HEK293 (cell line): ENCODE measurements around the gene FOXK2.

Experiments used
- CTCF ChIA-PET: fragments of 350-600 bp; formaldehyde crosslinking; extraction: SDS; loops from one replicate; lab custom pipeline; 2021; ENCODE audit warnings: antibody characterized with exemption; lab: Yijun Ruan, JAX
- POLR2A ChIA-PET: fragments of 300-600 bp; formaldehyde crosslinking; extraction: SDS; loops from one replicate; lab custom pipeline; 2020; ENCODE audit warnings: antibody characterized with exemption, inconsistent platforms; lab: Yijun Ruan, JAX
- H3K27ac ChIP-seq: fragments of 200-500 bp; sonication (Bioruptor generic); 2 replicates; pipeline ENCODE4 v1.5.1; 2014; ENCODE audit warnings: low read depth, low read length, control low read depth, inconsistent platforms; ENCODE audit errors: extremely low read depth
- H3K36me3 ChIP-seq, 2 experiments: fragments of 200-500 bp in 1 of 2; sonication (Bioruptor generic) in 1 of 2; 1 replicate in 1 of 2; 2 replicates in 1 of 2; pipeline ENCODE4 v1.5.1; 2014 to 2017; ENCODE audit warnings: inconsistent platforms in 2 of 2, low read length in 2 of 2; ENCODE audit not compliant: control insufficient read depth in 2 of 2, insufficient read depth in 1 of 2
- H3K4me1 ChIP-seq: fragments of 200-500 bp; sonication (Bioruptor generic); 2 replicates; pipeline ENCODE4 v1.5.1; 2014; ENCODE audit warnings: mild to moderate bottlenecking, low read length, inconsistent platforms; ENCODE audit not compliant: control insufficient read depth, insufficient read depth
- H3K4me3 ChIP-seq: 2 replicates; pipeline ENCODE4 v1.5.1; 2011; ENCODE audit warnings: low read depth, mild to moderate bottlenecking, control low read depth, low read length, moderate library complexity
- H3K9me3 ChIP-seq: fragments of 200-500 bp; sonication (Bioruptor generic); 2 replicates; pipeline ENCODE4 v1.5.1; 2014; ENCODE audit warnings: low read depth, low read length, inconsistent platforms; ENCODE audit not compliant: control insufficient read depth, insufficient read depth
- ELK4 ChIP-seq: IDR thresholded peaks from 2 replicates; pipeline ENCODE4 v1.6.1; 2011; ENCODE audit warnings: mild to moderate bottlenecking, low read depth, low read length, borderline replicate concordance
- KLF8 ChIP-seq: fragments of 450-650 bp; formaldehyde crosslinking; IDR thresholded peaks from 2 replicates; pipeline ENCODE4 v1.5.1; 2016; ENCODE audit warnings: missing biosample characterization, missing genetic modification characterization
- MZF1 ChIP-seq: fragments of 450-650 bp; formaldehyde crosslinking; IDR thresholded peaks from 2 replicates; pipeline ENCODE4 v1.5.1; 2017; ENCODE audit warnings: missing biosample characterization, missing genetic modification characterization, borderline replicate concordance
- PRDM4 ChIP-seq: fragments of 450-650 bp; formaldehyde crosslinking; IDR thresholded peaks from 2 replicates; pipeline ENCODE4 v1.5.1; 2017; ENCODE audit warnings: missing biosample characterization, missing genetic modification characterization
- ZBTB17 ChIP-seq: fragments of 450-650 bp; formaldehyde crosslinking; IDR thresholded peaks from 2 replicates; pipeline ENCODE4 v1.5.1; 2016; ENCODE audit warnings: missing biosample characterization, missing genetic modification characterization
- ZNF138 ChIP-seq: fragments of 450-650 bp; formaldehyde crosslinking; IDR thresholded peaks from 2 replicates; pipeline ENCODE4 v1.5.1; 2016; ENCODE audit warnings: missing biosample characterization, missing genetic modification characterization, borderline replicate concordance
- ZNF175 ChIP-seq: fragments of 450-650 bp; formaldehyde crosslinking; IDR thresholded peaks from 2 replicates; pipeline ENCODE4 v1.5.1; 2016; ENCODE audit warnings: missing biosample characterization, missing genetic modification characterization
- ZNF184 ChIP-seq: fragments of 450-650 bp; IDR thresholded peaks from 2 replicates; pipeline ENCODE4 v1.5.1; 2018; ENCODE audit warnings: missing biosample characterization, mild to moderate bottlenecking, missing genetic modification characterization
- ZNF335 ChIP-seq: fragments of 450-650 bp; formaldehyde crosslinking; conservative IDR thresholded peaks from 2 replicates; pipeline ENCODE4 v1.5.1; 2016; ENCODE audit warnings: missing biosample characterization, missing genetic modification characterization
- ZNF341 ChIP-seq: fragments of 450-650 bp; formaldehyde crosslinking; IDR thresholded peaks from 2 replicates; pipeline ENCODE4; 2016; ENCODE audit warnings: low read depth, missing biosample characterization, missing genetic modification characterization
- ZNF354C ChIP-seq: fragments of 450-650 bp; formaldehyde crosslinking; IDR thresholded peaks from 2 replicates; pipeline ENCODE4 v1.5.1; 2016; ENCODE audit warnings: missing biosample characterization, missing genetic modification characterization, low read depth, borderline replicate concordance
- ZNF423 ChIP-seq: fragments of 450-650 bp; formaldehyde crosslinking; IDR thresholded peaks from 2 replicates; pipeline ENCODE4 v1.5.1; 2016; ENCODE audit warnings: missing biosample characterization, missing genetic modification characterization
- ZNF558 ChIP-seq: fragments of 450-650 bp; formaldehyde crosslinking; IDR thresholded peaks from 2 replicates; pipeline ENCODE4 v1.5.1; 2016; ENCODE audit warnings: missing biosample characterization, missing genetic modification characterization
- ZNF768 ChIP-seq: fragments of 450-650 bp; formaldehyde crosslinking; IDR thresholded peaks from 2 replicates; pipeline ENCODE4 v1.5.1; 2018; ENCODE audit warnings: missing biosample characterization, mild to moderate bottlenecking, missing genetic modification characterization

Gene FOXK2

GRCh38 chr17:82608816-82609215 is 89.3 kb downstream of the FOXK2 start (continued):
- TF ChIP-seq ZNF423 (tag by site-specific recombination) (no peak), PRDM4 (tag by site-specific recombination) (no peak), KLF8 (tag by site-specific recombination) (no peak), ZBTB17 (tag by site-specific recombination) (no peak), ZNF354C (no peak), ZNF138 (tag by site-specific recombination) (no peak), ZNF341 (no peak), ELK4 (no peak), ZNF175 (tag by site-specific recombination) (no peak)

- Histone ChIP-seq H3K27ac (no peak overlapping the region), H3K4me1 (no peaks in the 10 kb centered on the region), H3K4me3 (no peak overlapping the region), H3K36me3 (peaks cover 43 to 71% of the 10 kb centered on the region in 2 experiments), H3K9me3 (no peaks in the 10 kb centered on the region; the same call in 1 of the 2 replicates)
- CTCF ChIA-PET: no interaction called here
- TF ChIP-seq MZF1 (tag by site-specific recombination) (no peak), ZNF558 (tag by site-specific recombination) (peak; percentile 99)
- POLR2A ChIA-PET: interaction anchor here (1.1 kb wide), 1 partner anchor 9 kb away, joined by 3 read pairs; no protein-coding TSS in a partner anchor
Measured at GRCh38 chr17:82609655-82610054, 90.1 kb downstream of the FOXK2 start.

GRCh38 chr17:82611140-82612058 is 91.9 kb downstream of the FOXK2 start:
- H3K4me3 ChIP-seq: no peak overlapping the region
- ChIA-PET CTCF (interaction anchor here (0.6 to 1.4 kb wide), 3 partner anchors 89 to 260 kb away, joined by 3 to 6 read pairs (median 5); no protein-coding TSS in a partner anchor), POLR2A (interaction anchor here (0.7 kb wide), 3 partner anchors 16 to 105 kb away, joined by 3 to 5 read pairs (median 4); partner anchors contain the start of gene FN3KRP)
- no peak for TF ChIP-seq ZNF768
- peak; percentile 73 for TF ChIP-seq ZNF335 (tag by site-specific recombination)
- peak; percentile 62; the same call in 1 of the 2 replicates for TF ChIP-seq ZNF184 (tag by site-specific recombination)
- no peaks in the 10 kb centered on the region; the same call in 1 of the 2 replicates for H3K9me3 ChIP-seq
- H3K4me1 ChIP-seq: no peaks in the 10 kb centered on the region
- H3K36me3 ChIP-seq: peaks cover 32 to 73% of the 10 kb centered on the region in 2 experiments; a peak in 2 of 3 replicates
- no peak overlapping the region for H3K27ac ChIP-seq
